ENCODE results near the gene SYN1. TPM values are rescaled to one million over a fixed set of nuclear protein-coding genes. Genes with fewer than 3 reads are reported as not detected.
A peak's percentile ranks its signal among the peaks of the same experiment; 100 is the strongest.
"Not testable (repeated sequence)": the region's sequence is repeated elsewhere in the genome, so short reads cannot be mapped to it uniquely, and the experiment has no call there.

Gene SYN1
- total RNA-seq = 0.71 and 1.9 TPM in 2 replicates
- long read RNA-seq = 0 reads

DNA sequence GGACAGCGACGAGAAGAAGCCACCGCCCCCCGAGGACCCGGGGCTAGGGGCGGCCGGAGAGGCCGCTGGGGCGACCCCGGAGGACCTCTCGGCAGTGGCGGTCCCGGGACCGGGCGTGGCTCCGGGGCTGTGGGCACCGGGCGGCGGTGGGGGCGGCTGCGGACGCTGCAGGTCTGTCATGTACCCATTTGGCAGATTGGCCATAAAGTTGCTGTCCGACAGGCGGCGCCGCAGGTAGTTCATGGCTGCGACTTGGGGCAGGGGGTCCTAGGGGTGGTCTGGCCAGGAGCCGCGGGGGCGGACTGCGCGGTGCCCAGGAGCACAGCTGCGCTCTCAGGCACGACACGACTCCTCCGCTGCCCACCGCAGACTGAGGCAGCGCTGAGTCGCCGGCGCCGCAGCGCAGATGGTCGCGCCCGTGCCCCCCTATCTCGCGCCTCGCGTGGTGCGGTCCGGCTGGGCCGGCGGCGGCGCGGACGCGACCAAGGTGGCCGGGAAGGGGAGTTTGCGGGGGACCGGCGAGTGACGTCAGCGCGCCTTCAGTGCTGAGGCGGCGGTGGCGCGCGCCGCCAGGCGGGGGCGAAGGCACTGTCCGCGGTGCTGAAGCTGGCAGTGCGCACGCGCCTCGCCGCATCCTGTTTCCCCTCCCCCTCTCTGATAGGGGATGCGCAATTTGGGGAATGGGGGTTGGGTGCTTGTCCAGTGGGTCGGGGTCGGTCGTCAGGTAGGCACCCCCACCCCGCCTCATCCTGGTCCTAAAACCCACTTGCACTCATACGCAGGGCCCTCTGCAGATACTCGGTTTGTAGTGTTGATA is at the start of gene SYN1:
Gene SYN1, minus strand, starts transcription at position 372 of the 817 bp plus-strand sequence. Its CDS starts 129 bp downstream, at position 243.
- Mint-ChIP-seq H3K4me3 (ENCODE audit: unreplicated experiment) (peak within 1 kb of the TSS; percentile 63), H3K4me1 (ENCODE audit: unreplicated experiment) (peaks cover 3% of the 10 kb centered on the region), H3K9me3 (ENCODE audit: unreplicated experiment) (no peaks in the 10 kb centered on the region), H3K36me3 (ENCODE audit: unreplicated experiment) (no peaks in the 10 kb centered on the region), H3K27me3 (ENCODE audit: unreplicated experiment) (peaks cover 20% of the 10 kb centered on the region), H3K27ac (ENCODE audit: unreplicated experiment) (no peak within 1 kb of the TSS)
- DNase-seq (ENCODE audit: extremely low spot score, unreplicated experiment) = peak; percentile 93
- TF ChIP-seq, protein P1, sequence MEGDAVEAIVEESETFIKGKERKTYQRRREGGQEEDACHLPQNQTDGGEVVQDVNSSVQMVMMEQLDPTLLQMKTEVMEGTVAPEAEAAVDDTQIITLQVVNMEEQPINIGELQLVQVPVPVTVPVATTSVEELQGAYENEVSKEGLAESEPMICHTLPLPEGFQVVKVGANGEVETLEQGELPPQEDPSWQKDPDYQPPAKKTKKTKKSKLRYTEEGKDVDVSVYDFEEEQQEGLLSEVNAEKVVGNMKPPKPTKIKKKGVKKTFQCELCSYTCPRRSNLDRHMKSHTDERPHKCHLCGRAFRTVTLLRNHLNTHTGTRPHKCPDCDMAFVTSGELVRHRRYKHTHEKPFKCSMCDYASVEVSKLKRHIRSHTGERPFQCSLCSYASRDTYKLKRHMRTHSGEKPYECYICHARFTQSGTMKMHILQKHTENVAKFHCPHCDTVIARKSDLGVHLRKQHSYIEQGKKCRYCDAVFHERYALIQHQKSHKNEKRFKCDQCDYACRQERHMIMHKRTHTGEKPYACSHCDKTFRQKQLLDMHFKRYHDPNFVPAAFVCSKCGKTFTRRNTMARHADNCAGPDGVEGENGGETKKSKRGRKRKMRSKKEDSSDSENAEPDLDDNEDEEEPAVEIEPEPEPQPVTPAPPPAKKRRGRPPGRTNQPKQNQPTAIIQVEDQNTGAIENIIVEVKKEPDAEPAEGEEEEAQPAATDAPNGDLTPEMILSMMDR (IDR thresholded peaks at IDR 0.05) = peak; percentile 26

DNA sequence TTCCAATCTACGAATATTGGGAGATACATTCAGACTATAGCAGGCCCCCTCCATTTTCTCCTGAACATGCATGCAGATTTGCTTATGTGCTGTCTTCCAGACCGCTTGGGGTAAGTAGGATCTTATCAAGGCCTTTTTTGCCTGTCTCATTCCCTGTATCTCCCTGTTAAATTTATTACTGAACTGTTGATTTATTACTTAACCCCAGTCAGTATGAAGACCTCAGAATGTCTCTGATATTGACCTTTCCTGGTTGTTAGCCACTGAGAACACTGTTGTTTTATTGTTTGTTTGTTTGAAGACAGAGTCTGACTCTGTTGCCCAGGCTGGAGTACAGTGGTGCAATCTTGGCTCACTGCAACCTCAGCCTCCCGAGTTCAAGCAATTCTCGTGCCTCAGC is 46.1 kb upstream of the SYN1 start:
- not testable (repeated sequence) for H3K4me3 Mint-ChIP-seq (ENCODE audit: unreplicated experiment); H3K4me1 Mint-ChIP-seq (ENCODE audit: unreplicated experiment); H3K9me3 Mint-ChIP-seq (ENCODE audit: unreplicated experiment); H3K27me3 Mint-ChIP-seq (ENCODE audit: unreplicated experiment); DNase-seq (ENCODE audit: extremely low spot score, unreplicated experiment); H3K27ac Mint-ChIP-seq (ENCODE audit: unreplicated experiment); H3K36me3 Mint-ChIP-seq (ENCODE audit: unreplicated experiment)

DNA sequence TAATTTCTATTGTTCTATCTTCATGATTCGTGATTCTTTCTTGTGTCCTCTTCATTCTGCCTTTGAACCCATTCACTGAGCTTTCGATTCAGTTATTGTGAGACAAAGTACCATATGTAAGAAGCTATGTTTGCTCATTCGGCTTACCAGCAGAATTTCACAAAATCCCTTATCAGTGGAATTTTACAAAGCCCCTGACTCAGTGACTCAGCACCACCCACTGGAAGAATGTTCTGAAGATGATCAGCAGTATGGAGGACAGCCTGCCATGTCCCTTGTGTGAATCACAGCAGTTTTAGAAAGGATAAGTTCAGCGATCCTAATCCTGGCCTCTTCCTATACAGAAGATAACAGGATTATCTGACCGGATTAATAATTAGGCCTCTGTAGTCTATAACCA is 45.1 kb upstream of the SYN1 start:
- Mint-ChIP-seq H3K36me3 (ENCODE audit: unreplicated experiment) (no peaks in the 10 kb centered on the region), H3K4me1 (ENCODE audit: unreplicated experiment) (peaks cover 7% of the 10 kb centered on the region), H3K27ac (ENCODE audit: unreplicated experiment) (no peak overlapping the region), H3K9me3 (ENCODE audit: unreplicated experiment) (peaks cover 11% of the 10 kb centered on the region), H3K27me3 (ENCODE audit: unreplicated experiment) (no peaks in the 10 kb centered on the region), H3K4me3 (ENCODE audit: unreplicated experiment) (no peak overlapping the region)
- peak; percentile 8 for DNase-seq (ENCODE audit: extremely low spot score, unreplicated experiment)
- TF ChIP-seq, protein P1 (IDR thresholded peaks at IDR 0.05) = no peak

DNA sequence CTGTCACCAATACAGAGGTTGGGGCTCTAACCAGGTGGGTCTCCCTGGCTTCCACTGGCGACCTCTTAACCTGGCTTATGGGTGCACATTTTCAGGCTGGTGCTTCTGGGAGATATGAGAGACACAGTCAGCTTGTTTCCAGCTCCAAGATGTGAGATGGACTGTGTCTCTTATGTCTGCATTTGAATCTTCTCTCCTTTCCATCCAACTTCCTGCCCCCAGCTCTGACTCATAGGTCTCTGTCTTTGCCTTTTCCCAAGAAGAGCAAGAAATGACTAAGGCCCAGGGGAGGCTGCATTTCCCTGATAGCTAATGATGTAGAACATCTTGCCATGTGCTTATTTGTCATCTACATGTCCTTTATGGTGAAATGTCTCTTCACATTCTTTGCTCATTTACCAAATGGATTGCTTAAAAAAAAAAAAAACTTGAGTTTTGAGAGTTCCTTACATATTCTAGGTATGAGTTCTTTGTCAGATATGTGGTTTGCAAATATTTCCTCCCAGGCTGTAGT is 42.5 kb upstream of the SYN1 start:
- Mint-ChIP-seq H3K4me3 (ENCODE audit: unreplicated experiment) (no peak overlapping the region), H3K27ac (ENCODE audit: unreplicated experiment) (no peak overlapping the region), H3K9me3 (ENCODE audit: unreplicated experiment) (peaks cover 7% of the 10 kb centered on the region), H3K36me3 (ENCODE audit: unreplicated experiment) (no peaks in the 10 kb centered on the region), H3K27me3 (ENCODE audit: unreplicated experiment) (no peaks in the 10 kb centered on the region), H3K4me1 (ENCODE audit: unreplicated experiment) (peaks cover 13% of the 10 kb centered on the region)
- TF ChIP-seq, protein P1 (IDR thresholded peaks at IDR 0.05) = no peak
- DNase-seq (ENCODE audit: extremely low spot score, unreplicated experiment) = peak; percentile 46

DNA sequence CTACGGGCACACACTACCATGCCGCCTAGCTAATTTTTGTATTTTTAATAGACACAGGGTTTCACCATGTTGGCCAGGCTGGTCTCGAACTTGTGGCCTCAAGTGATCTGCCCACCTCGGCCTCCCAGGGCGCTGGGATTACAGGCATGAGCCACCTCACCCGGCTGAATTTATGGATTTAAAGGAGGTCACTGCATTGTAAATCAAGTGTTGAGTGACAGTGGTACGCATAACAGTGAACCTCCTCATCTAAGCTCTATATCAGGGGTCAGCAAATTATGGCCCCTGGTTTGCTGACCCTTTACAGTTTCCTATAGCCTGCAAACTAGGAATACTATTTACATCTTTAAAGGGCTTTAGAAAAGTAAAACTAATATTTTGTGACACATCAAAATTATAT is 41.9 kb upstream of the SYN1 start:
- H3K9me3 Mint-ChIP-seq (ENCODE audit: unreplicated experiment) = peaks cover 7% of the 10 kb centered on the region
- no peak overlapping the region for H3K4me3 Mint-ChIP-seq (ENCODE audit: unreplicated experiment)
- H3K36me3 Mint-ChIP-seq (ENCODE audit: unreplicated experiment) = no peaks in the 10 kb centered on the region
- H3K4me1 Mint-ChIP-seq (ENCODE audit: unreplicated experiment) = peaks cover 13% of the 10 kb centered on the region
- no peaks in the 10 kb centered on the region for H3K27me3 Mint-ChIP-seq (ENCODE audit: unreplicated experiment)
- TF ChIP-seq, protein P1 (IDR thresholded peaks at IDR 0.05) = no peak
- peak; percentile 51 for DNase-seq (ENCODE audit: extremely low spot score, unreplicated experiment)
- H3K27ac Mint-ChIP-seq (ENCODE audit: unreplicated experiment) = no peak overlapping the region

Data from osteocyte (in vitro differentiated cells).